HFF-Myc (cell line): ENCODE data around the gene SLC50A1.

ENCODE experiments used
- DNase-seq: peaks from one replicate; pipeline ENCODE4 v3.0.0-alpha.2; 2011; ENCODE audit warnings: low read depth; ENCODE audit errors: extremely low read depth
- H3K4me3 ChIP-seq: replicated peaks from 2 replicates; pipeline ENCODE4 v1.5.1; 2011; ENCODE audit warnings: low read depth, mild to moderate bottlenecking, control low read depth, low read length
- TF ChIP-seq, protein P1 (sequence below): IDR thresholded peaks from 2 replicates; pipeline ENCODE4 v1.5.1; 2012; ENCODE audit warnings: mild to moderate bottlenecking, low read depth, low read length, control low read depth; ENCODE audit errors: missing control alignments

SLC50A1 gene

DNA sequence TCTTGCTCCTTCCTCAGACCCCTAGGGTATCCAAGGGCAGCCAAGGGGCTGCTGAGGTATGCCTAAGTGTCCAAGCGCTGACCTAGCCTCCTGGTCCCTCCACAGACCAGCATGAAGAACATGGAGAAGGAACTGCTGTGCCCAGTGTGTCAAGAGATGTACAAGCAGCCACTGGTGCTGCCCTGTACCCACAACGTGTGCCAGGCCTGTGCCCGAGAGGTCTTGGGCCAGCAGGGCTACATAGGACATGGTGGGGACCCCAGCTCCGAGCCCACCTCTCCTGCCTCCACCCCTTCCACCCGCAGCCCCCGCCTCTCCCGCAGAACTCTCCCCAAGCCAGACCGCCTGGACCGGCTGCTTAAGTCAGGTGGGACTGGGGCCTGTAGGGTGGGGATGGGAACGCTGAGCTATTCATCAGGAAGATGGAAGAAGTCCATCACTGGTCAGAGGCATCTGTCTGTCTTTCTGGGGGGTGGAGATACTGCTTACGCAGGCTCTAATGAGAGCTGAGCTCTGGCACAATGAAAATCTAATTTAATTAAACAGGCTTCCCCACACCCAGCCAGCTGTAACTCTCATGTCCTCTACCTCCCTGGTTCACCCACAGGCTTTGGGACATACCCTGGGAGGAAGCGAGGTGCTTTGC, 39.8 kb downstream of the SLC50A1 start:
- DNase-seq = no peak
- no peak overlapping the region for H3K4me3 ChIP-seq
- TF ChIP-seq, protein P1, sequence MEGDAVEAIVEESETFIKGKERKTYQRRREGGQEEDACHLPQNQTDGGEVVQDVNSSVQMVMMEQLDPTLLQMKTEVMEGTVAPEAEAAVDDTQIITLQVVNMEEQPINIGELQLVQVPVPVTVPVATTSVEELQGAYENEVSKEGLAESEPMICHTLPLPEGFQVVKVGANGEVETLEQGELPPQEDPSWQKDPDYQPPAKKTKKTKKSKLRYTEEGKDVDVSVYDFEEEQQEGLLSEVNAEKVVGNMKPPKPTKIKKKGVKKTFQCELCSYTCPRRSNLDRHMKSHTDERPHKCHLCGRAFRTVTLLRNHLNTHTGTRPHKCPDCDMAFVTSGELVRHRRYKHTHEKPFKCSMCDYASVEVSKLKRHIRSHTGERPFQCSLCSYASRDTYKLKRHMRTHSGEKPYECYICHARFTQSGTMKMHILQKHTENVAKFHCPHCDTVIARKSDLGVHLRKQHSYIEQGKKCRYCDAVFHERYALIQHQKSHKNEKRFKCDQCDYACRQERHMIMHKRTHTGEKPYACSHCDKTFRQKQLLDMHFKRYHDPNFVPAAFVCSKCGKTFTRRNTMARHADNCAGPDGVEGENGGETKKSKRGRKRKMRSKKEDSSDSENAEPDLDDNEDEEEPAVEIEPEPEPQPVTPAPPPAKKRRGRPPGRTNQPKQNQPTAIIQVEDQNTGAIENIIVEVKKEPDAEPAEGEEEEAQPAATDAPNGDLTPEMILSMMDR = no peak

DNA sequence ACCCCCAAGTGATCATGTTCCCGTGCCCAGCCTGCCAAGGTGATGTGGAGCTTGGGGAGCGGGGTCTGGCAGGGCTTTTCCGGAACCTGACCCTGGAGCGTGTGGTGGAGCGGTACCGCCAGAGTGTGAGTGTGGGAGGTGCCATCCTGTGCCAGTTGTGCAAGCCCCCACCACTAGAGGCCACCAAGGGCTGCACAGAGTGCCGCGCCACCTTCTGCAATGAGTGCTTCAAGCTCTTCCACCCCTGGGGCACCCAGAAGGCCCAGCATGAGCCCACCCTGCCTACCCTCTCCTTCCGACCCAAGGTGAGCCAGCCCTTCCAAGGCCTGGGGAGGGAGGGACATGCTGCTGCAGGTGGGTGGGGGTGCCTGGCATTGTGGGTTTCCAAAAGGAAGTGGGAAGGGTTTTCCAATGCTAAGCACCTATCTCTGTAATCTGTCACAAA, 40.3 kb downstream of the SLC50A1 start:
- no peak overlapping the region for H3K4me3 ChIP-seq
- no peak for DNase-seq
- TF ChIP-seq, protein P1 = no peak

DNA sequence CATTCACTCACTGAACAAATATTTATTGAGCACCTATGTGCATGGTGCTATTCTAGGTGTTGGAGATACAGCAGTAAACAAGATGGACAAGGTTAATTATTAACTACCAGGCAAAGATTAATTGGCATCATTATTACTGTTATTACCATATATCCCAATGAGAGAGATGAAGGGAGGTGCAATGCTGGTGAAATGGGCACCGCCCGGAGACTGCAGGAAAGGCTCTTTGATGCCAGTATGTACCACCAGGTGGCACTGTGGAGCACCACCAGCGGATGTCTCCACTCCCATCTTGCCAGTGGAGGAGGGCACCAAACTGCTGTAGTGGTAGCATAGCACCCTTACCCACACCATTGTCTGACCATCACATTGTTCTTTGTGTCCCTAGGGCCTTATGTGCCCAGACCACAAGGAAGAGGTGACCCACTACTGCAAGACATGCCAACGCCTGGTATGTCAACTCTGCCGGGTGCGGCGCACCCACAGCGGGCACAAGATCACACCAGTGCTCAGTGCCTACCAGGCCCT, 41.0 kb downstream of the SLC50A1 start:
- no peak overlapping the region for H3K4me3 ChIP-seq
- no peak for DNase-seq
- TF ChIP-seq, protein P1 = peak; percentile 96

DNA sequence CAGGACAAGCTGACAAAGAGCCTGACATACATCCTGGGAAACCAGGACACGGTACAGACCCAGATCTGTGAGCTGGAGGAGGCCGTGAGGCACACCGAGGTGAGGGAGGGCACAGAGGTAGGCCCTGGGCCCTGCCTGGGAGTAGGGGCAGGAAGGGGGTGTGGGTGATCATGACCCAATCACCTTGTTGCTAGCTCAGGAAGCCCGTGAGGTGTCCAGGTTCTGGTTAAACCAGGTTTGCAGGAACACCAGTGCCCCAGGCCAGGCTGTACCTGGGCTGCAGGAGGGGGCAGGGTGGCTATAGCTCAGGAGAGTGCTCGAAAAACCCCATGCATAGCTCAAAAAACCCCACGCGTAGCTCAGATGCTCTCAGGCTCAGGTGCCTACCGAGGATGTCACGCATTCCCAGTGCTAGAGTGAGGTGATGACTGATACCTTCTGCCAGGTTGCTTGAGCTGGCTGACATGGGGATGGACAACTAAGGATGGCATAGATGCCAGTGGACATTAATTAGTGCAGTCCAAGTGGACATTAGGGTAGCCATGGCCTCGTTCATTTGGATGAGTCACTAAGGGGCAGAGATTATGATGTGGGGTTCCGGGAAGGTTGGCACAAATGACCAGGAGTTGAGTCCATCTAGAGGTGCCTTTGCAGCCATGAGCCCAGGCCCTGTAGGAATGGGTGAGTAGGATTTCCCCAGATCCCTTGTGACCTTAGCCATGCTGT, 41.7 kb downstream of the SLC50A1 start:
- no peak overlapping the region for H3K4me3 ChIP-seq
- TF ChIP-seq, protein P1 = no peak
- no peak for DNase-seq

DNA sequence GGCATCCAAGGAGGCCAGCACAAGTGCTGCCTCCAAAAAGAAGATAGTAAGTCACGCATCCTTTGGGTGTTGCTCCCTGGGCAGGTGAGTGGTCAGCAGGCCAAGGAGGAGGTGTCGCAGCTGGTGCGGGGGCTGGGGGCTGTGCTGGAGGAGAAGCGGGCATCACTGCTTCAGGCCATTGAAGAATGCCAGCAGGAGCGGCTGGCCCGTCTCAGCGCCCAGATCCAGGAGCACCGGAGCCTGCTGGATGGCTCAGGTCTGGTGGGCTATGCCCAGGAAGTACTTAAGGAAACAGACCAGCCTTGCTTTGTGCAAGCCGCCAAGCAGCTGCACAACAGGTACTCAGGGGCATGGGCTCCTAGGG, 42.2 kb downstream of the SLC50A1 start:
- no peak overlapping the region for H3K4me3 ChIP-seq
- DNase-seq = no peak
- TF ChIP-seq, protein P1 = no peak

DNA sequence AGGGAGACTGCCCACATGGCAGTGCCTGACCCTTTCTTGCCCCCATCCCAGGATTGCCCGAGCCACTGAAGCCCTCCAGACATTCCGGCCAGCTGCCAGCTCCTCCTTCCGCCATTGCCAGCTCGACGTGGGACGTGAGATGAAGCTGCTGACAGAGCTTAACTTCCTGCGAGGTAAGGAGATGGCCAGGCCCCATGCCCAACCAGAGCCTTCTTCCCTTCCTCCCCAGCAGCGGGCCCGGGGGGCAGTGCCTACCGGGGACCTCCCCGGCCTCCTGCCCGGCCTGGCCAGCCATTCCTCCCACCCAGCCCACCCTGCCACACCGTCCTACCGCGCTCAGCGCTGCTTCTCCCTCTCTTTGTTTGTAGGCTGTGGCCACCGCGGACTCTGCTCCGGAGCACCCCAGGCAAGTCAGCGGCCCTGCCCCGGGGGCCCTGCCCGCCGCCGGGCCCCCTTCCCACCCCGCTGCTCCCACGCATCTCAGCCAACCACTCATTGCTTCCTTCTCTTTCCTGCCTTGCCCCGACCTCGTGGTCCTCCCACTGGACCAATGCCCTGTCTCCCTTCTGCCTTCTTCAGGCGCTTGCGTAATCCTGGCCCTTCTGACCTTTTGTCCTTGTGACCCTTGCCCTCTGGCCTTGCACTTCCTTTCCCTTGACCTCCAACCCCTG, 42.9 kb downstream of the SLC50A1 start:
- TF ChIP-seq, protein P1 = no peak

More for the DNA sequence above, 42.9 kb downstream of the SLC50A1 start:
- H3K4me3 ChIP-seq = no peak overlapping the region
- DNase-seq = no peak
